GM18951 (cell line): ENCODE measurements around the gene RASSF8.
A peak's percentile ranks its signal among the peaks of the same experiment; 100 is the strongest.

Experiments used
- POLR2A ChIP-seq: IDR thresholded peaks from 4 replicates; pipeline ENCODE4 v1.6.1; 2011; ENCODE audit warnings: mild to moderate bottlenecking; ENCODE audit not compliant: insufficient read length, insufficient read depth; ENCODE audit errors: extremely low read depth
- in situ Hi-C: fragments of 300-500 bp; cut with MboI; formaldehyde crosslinking; loops from one replicate; pipeline ENCODE4 v1.12.0; 2022; ENCODE audit warnings: low sequenced_read_pairs, mixed read lengths, inconsistent platforms; ENCODE audit not compliant: unreplicated experiment

Gene RASSF8

GRCh38 chr12:26123482-26123980, 165.0 kb downstream of the RASSF8 start:
- TF ChIP-seq POLR2A = no peak

DNA sequence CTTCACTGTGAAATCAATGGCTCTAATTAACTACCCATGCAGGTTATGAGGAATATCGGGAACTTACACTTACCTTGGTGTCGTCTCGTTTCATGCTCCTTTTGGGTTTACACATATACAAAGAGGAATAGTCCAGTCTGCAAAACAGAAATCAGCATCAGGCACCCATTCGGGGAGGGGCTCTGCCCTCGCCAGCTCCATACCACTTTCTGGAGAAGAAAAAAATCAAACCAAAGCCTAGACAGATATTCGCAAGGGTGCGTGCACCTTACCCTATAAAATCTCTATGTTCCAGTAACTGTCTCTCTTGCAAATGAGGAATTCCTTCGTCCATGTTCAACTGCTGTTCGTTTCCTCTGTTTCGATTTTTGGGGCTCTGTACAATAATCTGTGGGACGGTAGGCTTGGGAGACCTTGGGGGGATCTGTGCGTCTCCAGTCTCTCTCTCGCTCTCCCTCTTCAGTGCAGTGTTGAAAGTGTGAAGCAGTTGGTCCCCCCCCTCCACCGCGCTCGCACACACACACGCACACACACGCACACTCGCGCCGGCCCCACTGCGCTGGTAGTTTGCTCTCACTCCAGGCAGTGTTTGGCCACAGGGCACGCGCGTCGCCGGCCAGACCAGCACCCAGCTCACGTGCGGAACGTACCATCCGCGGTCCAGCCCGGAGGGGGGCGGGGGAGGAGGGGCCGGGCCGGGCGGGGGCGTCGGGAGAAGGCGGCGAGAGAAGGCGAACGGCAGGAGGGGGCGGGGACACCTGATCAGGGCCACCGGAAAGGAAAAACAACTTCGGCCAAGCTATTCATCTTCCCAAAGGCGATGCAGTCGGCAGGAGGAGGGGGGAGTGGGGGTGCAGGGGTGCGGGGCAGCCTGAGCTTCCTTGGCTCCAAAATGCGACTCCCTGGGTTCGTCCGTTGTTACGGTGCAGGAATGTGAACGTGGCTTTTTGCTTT, 166.2 kb downstream of the RASSF8 start, which contains the start of gene BHLHE41:
Gene BHLHE41 (minus strand): TSS at position 592 of the 954 bp plus-strand sequence. CDS start 258 bp downstream, at position 334.
- TF ChIP-seq POLR2A = peak; percentile 39
- in situ Hi-C loops = no loop called here

More at GRCh38 chr12:26123482-26123980, 165.0 kb downstream of the RASSF8 start:
- in situ Hi-C loops = no loop called here

GRCh38 chr12:26125400-26126339, 167.2 kb downstream of the RASSF8 start:
- in situ Hi-C loops = no loop called here
- no peak for TF ChIP-seq POLR2A

DNA sequence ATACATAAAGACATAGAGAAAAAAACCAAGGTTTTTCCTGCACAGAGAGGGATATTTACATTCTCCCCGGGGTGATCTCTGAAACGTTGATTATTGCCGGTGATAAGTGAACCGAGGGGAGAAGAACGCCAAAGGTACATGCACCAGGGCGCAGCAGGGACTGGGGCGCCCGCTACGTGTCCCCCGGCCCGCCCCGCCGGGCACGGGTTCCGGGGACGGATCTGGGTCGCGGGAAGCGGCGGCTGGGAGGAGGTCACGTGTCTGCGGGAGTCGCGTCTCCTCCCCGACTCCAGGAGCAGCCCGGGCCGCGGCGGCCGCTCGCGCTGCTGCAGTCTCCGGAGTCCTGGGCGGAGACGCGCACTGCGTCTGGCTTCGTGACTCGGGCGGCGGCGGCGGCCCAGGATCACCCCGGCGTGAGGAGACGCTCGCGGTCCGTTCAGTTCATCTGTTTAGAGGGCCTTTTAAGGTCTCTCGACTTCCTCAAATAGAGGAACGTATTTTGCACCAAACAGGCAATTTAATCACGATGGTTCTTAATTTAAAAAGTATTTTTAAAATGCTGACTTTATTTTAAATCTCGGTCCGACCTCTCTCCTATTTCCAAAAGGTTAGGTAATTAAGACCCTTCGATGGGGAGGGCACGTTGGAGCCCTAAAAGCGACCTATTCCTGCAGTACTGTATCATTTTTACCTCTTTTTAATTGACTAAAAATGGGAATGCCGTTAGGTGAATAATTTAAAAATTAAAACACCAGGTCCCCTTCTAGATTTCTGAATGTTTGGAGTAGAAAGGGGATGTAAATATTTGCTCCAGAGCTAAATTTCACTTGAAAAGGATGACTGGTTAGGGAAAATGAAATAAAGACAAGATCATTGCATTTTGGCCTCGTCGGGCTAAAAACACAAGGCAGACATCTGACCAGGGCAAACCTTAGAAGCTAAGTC, 168.1 kb downstream of the RASSF8 start:
- TF ChIP-seq POLR2A = no peak
- in situ Hi-C loops = no loop called here

- TF ChIP-seq POLR2A = no peak
- in situ Hi-C loops = no loop called here
Measured at GRCh38 chr12:26127404-26127803, 168.9 kb downstream of the RASSF8 start.

GRCh38 chr12:26128168-26128567, 169.7 kb downstream of the RASSF8 start:
- TF ChIP-seq POLR2A = no peak
- in situ Hi-C loops = no loop called here
